ENCODE data around the gene ARVCF. TPM values are rescaled to one million over a fixed set of nuclear protein-coding genes. Genes with fewer than 3 reads are reported as not detected.
A peak's percentile ranks its signal among the peaks of the same experiment; 100 is the strongest.

ARVCF gene
- polyA plus RNA-seq, 1 of the 3 experiments (the other 2 are of a cell fraction): 27.4 TPM

DNA sequence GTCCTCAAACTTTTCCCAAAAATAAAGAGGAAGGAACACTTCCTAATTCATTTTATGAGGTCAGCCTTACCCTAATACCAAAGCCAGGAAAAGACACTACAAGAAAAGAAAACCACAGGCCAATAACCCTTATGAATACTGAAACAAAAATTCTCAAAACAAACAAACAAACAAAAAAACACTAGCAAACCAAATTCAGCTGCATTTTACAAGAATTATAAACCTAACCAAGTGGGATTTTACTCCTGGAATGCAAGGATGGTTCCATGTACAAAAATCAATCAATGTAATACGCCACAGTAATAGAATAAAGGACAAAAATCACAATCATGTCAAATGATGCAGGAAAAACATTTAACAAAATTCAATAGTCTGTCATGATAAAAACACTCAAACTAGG is 13.3 kb downstream of the ARVCF start (continued):
- TF ChIP-seq SIN3A (IDR thresholded peaks at IDR 0.05; ENCODE audit: borderline replicate concordance, low read depth, low read length): no peak

DNA sequence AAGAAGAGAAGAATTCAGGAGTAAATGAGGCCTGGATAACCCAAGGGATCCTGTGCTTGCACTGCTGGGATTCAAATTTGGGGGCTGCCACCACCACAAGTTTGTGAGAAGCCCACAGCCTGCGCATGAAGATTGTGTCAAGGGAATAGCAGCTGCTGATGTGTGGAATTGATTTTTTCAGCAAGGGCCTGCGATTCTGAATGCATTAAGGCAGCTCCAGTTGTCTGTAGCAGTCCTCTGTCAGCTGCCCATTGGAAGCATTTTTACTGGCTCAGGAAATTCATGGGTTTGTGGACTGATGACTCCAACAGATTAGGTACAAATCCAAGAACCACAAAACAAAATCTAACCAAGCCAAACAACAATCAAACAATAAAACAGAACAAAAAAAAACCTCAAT is 14.0 kb downstream of the ARVCF start:
- H3K9me2 ChIP-seq: no peaks in the 10 kb centered on the region
- H3K27me3 ChIP-seq (ENCODE audit: insufficient read depth): no peaks in the 10 kb centered on the region
- TF ChIP-seq FOXJ3 (CRISPR knock-in tag; IDR thresholded peaks at IDR 0.05): no peak
- no peak for TF ChIP-seq NFIC (IDR thresholded peaks at IDR 0.05; ENCODE audit: borderline replicate concordance)
- TF ChIP-seq GABPA (IDR thresholded peaks at IDR 0.05; ENCODE audit: low read depth): no peak
- TF ChIP-seq GATA2 (CRISPR knock-in tag; IDR thresholded peaks at IDR 0.05): no peak
- no peaks in the 10 kb centered on the region for H3K79me2 ChIP-seq (ENCODE audit: insufficient read depth)
- H4K20me1 ChIP-seq (ENCODE audit: insufficient read depth): no peaks in the 10 kb centered on the region
- ChIA-PET CTCF (interaction anchor here (3.7 to 5.0 kb wide), 2 partner anchors 11 to 32 kb away, joined by 12 to 31 read pairs; no protein-coding TSS in a partner anchor), POLR2A (interaction anchor here (1.1 kb wide), 1 partner anchor 18 kb away, joined by 3 read pairs; the partner anchor contains the start of gene TANGO2)
- H3K4me1 ChIP-seq (ENCODE audit: control insufficient read depth in 1 of 2, insufficient read depth in 2 of 2, low read depth in 1 of 2, low read length in 1 of 2): peaks cover 0 to 55% of the 10 kb centered on the region in 2 experiments; a peak in 2 of 4 replicates
- no peak overlapping the region for H3K4me2 ChIP-seq
- H3K9me3 ChIP-seq: peaks cover 16% of the 10 kb centered on the region; the same call in 1 of the 2 replicates
- no peak overlapping the region for H3K4me3 ChIP-seq (ENCODE audit: low read depth in 2 of 2, low read length in 1 of 2)
- H3K27ac ChIP-seq (ENCODE audit: low read depth in 2 of 2, low read length in 1 of 2): peak overlapping the region in 1 of 2 experiments; percentile 84; a peak in 2 of 4 replicates
- no peak overlapping the region for H2AFZ ChIP-seq (ENCODE audit: low read depth)
- no peaks in the 10 kb centered on the region for H3F3A ChIP-seq (replicated peaks; ENCODE audit: insufficient read depth)
- no peak for DNase-seq
- H3K36me3 ChIP-seq (replicated peaks in 1 of 2; ENCODE audit: control insufficient read depth in 1 of 2, insufficient read depth in 2 of 2, low read length in 1 of 2): peaks cover 0 to 10% of the 10 kb centered on the region in 2 experiments
- H3K9ac ChIP-seq: no peak overlapping the region
- WGBS (ENCODE audit: low lambda C conversion rate): 48% methylated on average over 2 of the region's 2 CpGs

DNA sequence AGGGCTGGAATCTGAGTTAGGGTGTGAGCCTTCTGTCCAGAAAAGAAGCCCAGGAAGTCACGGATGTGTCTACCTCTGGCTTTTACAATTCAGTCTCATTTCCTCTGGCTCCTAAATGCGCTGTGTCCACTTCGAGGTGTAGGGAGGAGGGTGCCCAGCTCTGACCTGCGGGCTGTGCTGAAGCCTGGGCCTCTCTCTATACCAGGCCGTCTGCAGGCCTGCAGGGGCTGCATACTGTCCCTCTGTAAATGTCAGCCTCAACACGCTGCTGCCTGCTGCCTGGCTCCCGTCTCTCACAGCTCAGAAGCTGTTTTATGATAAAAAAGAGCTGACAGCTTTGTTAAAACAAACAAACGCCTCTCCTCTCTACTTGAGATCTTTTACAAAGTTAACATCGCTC is 14.5 kb downstream of the ARVCF start:
- Histone ChIP-seq H3K4me2 (no peak overlapping the region), H2AFZ (ENCODE audit: low read depth) (no peak overlapping the region), H3K4me1 (ENCODE audit: control insufficient read depth in 1 of 2, insufficient read depth in 2 of 2, low read depth in 1 of 2, low read length in 1 of 2) (peaks cover 0 to 55% of the 10 kb centered on the region in 2 experiments; a peak in 1 of 4 replicates), H3K27ac (ENCODE audit: low read depth in 2 of 2, low read length in 1 of 2) (peak overlapping the region in 1 of 2 experiments; percentile 84; a peak in 2 of 4 replicates), H3K9ac (no peak overlapping the region), H3F3A (replicated peaks; ENCODE audit: insufficient read depth) (no peaks in the 10 kb centered on the region), H3K9me3 (peaks cover 16% of the 10 kb centered on the region; the same call in 1 of the 2 replicates), H3K36me3 (replicated peaks in 1 of 2; ENCODE audit: control insufficient read depth in 1 of 2, insufficient read depth in 2 of 2, low read length in 1 of 2) (peaks cover 0 to 10% of the 10 kb centered on the region in 2 experiments), H3K4me3 (ENCODE audit: low read depth in 2 of 2, low read length in 1 of 2) (no peak overlapping the region), H3K27me3 (ENCODE audit: insufficient read depth) (no peaks in the 10 kb centered on the region), H3K9me2 (no peaks in the 10 kb centered on the region), H4K20me1 (ENCODE audit: insufficient read depth) (no peaks in the 10 kb centered on the region), H3K79me2 (ENCODE audit: insufficient read depth) (no peaks in the 10 kb centered on the region)
- TF ChIP-seq ELF1 (IDR thresholded peaks at IDR 0.05): no peak
- TF ChIP-seq RFX5 (IDR thresholded peaks at IDR 0.05; ENCODE audit: low read length): no peak
- TF ChIP-seq RXRA (IDR thresholded peaks at IDR 0.05; ENCODE audit: borderline replicate concordance, low read depth): no peak
- no peak for TF ChIP-seq GATA2 (CRISPR knock-in tag; IDR thresholded peaks at IDR 0.05)
- TF ChIP-seq, protein P1, sequence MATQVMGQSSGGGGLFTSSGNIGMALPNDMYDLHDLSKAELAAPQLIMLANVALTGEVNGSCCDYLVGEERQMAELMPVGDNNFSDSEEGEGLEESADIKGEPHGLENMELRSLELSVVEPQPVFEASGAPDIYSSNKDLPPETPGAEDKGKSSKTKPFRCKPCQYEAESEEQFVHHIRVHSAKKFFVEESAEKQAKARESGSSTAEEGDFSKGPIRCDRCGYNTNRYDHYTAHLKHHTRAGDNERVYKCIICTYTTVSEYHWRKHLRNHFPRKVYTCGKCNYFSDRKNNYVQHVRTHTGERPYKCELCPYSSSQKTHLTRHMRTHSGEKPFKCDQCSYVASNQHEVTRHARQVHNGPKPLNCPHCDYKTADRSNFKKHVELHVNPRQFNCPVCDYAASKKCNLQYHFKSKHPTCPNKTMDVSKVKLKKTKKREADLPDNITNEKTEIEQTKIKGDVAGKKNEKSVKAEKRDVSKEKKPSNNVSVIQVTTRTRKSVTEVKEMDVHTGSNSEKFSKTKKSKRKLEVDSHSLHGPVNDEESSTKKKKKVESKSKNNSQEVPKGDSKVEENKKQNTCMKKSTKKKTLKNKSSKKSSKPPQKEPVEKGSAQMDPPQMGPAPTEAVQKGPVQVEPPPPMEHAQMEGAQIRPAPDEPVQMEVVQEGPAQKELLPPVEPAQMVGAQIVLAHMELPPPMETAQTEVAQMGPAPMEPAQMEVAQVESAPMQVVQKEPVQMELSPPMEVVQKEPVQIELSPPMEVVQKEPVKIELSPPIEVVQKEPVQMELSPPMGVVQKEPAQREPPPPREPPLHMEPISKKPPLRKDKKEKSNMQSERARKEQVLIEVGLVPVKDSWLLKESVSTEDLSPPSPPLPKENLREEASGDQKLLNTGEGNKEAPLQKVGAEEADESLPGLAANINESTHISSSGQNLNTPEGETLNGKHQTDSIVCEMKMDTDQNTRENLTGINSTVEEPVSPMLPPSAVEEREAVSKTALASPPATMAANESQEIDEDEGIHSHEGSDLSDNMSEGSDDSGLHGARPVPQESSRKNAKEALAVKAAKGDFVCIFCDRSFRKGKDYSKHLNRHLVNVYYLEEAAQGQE (IDR thresholded peaks at IDR 0.05; ENCODE audit: low read depth, low read length): no peak
- TF ChIP-seq POLR2AphosphoS5 (IDR thresholded peaks at IDR 0.05; ENCODE audit: low read depth, low read length): no peak
- no peak for TF ChIP-seq CHD2 (IDR thresholded peaks at IDR 0.05; ENCODE audit: low read length, partially characterized antibody)
- TF ChIP-seq FOXM1 (IDR thresholded peaks at IDR 0.05; ENCODE audit: low read depth): no peak
- no peak for TF ChIP-seq RCOR1 (IDR thresholded peaks at IDR 0.05; ENCODE audit: low read length)
- no peak for TF ChIP-seq GABPA (IDR thresholded peaks at IDR 0.05; ENCODE audit: low read depth)
- TF ChIP-seq FOXJ3 (CRISPR knock-in tag; IDR thresholded peaks at IDR 0.05): no peak
- TF ChIP-seq NRF1 (IDR thresholded peaks at IDR 0.05; ENCODE audit: low read depth, low read length): no peak
- no peak for TF ChIP-seq JUND (IDR thresholded peaks at IDR 0.05)
- TF ChIP-seq, protein P2, sequence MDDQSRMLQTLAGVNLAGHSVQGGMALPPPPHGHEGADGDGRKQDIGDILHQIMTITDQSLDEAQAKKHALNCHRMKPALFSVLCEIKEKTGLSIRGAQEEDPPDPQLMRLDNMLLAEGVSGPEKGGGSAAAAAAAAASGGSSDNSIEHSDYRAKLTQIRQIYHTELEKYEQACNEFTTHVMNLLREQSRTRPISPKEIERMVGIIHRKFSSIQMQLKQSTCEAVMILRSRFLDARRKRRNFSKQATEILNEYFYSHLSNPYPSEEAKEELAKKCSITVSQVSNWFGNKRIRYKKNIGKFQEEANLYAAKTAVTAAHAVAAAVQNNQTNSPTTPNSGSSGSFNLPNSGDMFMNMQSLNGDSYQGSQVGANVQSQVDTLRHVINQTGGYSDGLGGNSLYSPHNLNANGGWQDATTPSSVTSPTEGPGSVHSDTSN (IDR thresholded peaks at IDR 0.05): no peak
- no peak for TF ChIP-seq SIN3A (IDR thresholded peaks at IDR 0.05; ENCODE audit: borderline replicate concordance, low read depth, low read length)
- no peak for TF ChIP-seq FOSL2 (IDR thresholded peaks at IDR 0.05; ENCODE audit: borderline replicate concordance, low read depth)
- no peak for TF ChIP-seq TCF12 (IDR thresholded peaks at IDR 0.05)
- WGBS (ENCODE audit: low lambda C conversion rate): 88% methylated on average over 9 of the region's 9 CpGs
- ChIA-PET CTCF (interaction anchor here (0.9 to 5.0 kb wide), 3 partner anchors 12 to 31 kb away, joined by 4 to 31 read pairs (median 12); no protein-coding TSS in a partner anchor), POLR2A (interaction anchor here (1.1 kb wide), 1 partner anchor 19 kb away, joined by 3 read pairs; the partner anchor contains the start of gene TANGO2)
- DNase-seq: no peak

All from SK-N-SH (cell line).